A549 (cell line): ENCODE results near the gene ZNF750.

Experiments used
- CHD4 ChIP-seq: fragments of 200-600 bp; sonication (generic); IDR thresholded peaks from 2 replicates; pipeline ENCODE4 v1.6.1; 2016; ENCODE audit warnings: antibody characterized with exemption, mild to moderate bottlenecking, borderline replicate concordance
- CTCF ChIP-seq: fragments of >200 bp; sonication (Bioruptor Twin); formaldehyde crosslinking; IDR thresholded peaks from 3 replicates; pipeline ENCODE4 v1.5.1; 2016
- EP300 ChIP-seq, 2 experiments: fragments of >200 bp; sonication (Bioruptor Twin); formaldehyde crosslinking; IDR thresholded peaks; 2 replicates in 1 of 2; 3 replicates in 1 of 2; pipeline ENCODE4 v1.6.1; 2016 to 2017
- JUNB ChIP-seq: fragments of >200 bp; sonication (Bioruptor Twin); formaldehyde crosslinking; IDR thresholded peaks from 2 replicates; pipeline ENCODE4 v1.6.1; 2016
- MYC ChIP-seq: IDR thresholded peaks from 2 replicates; pipeline ENCODE4 v1.6.1; 2012; ENCODE audit warnings: mild to moderate bottlenecking, inconsistent platforms, low read length, improper control_type of control experiment, borderline replicate concordance
- POLR2A ChIP-seq: IDR thresholded peaks from 2 replicates; pipeline ENCODE4 v1.6.1; 2012; ENCODE audit warnings: mild to moderate bottlenecking, low read length
- RAD21 ChIP-seq, 2 experiments: fragments of >200 bp in 1 of 2; sonication (Bioruptor Twin) in 1 of 2; formaldehyde crosslinking in 1 of 2; IDR thresholded peaks in 1 of 2; conservative IDR thresholded peaks in 1 of 2; 2 replicates in 1 of 2; 3 replicates in 1 of 2; pipeline ENCODE4 v1.6.1; 2012 to 2018; ENCODE audit warnings: inconsistent platforms in 1 of 2
- SREBF2 ChIP-seq: fragments of 450-650 bp; IDR thresholded peaks from 2 replicates; pipeline ENCODE4 v1.6.1; 2014; ENCODE audit warnings: mild to moderate bottlenecking, moderate library complexity
- TP53 ChIP-seq: fragments of 250-450 bp; sonication (Bioruptor Pico); IDR thresholded peaks from 2 replicates; pipeline ENCODE4 v1.5.0; 2021; ENCODE audit warnings: mild to moderate bottlenecking, moderate library complexity
- TF ChIP-seq, protein P1 (sequence below): IDR thresholded peaks from 2 replicates; pipeline ENCODE4 v1.6.1; 2012
- TF ChIP-seq, protein P2 (sequence below): fragments of 250-450 bp; sonication (Bioruptor Pico); IDR thresholded peaks from 2 replicates; pipeline ENCODE4 v1.5.0; 2021; ENCODE audit warnings: mild to moderate bottlenecking, moderate library complexity, borderline replicate concordance

- no peak for TF ChIP-seq TP53 (CRISPR knock-in tag)
- TF ChIP-seq CTCF = no peak
- no peak for TF ChIP-seq POLR2A
- no peak for TF ChIP-seq CHD4
- TF ChIP-seq SREBF2 = no peak
- TF ChIP-seq, protein P1, sequence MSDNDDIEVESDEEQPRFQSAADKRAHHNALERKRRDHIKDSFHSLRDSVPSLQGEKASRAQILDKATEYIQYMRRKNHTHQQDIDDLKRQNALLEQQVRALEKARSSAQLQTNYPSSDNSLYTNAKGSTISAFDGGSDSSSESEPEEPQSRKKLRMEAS = no peak
- TF ChIP-seq, protein P2, sequence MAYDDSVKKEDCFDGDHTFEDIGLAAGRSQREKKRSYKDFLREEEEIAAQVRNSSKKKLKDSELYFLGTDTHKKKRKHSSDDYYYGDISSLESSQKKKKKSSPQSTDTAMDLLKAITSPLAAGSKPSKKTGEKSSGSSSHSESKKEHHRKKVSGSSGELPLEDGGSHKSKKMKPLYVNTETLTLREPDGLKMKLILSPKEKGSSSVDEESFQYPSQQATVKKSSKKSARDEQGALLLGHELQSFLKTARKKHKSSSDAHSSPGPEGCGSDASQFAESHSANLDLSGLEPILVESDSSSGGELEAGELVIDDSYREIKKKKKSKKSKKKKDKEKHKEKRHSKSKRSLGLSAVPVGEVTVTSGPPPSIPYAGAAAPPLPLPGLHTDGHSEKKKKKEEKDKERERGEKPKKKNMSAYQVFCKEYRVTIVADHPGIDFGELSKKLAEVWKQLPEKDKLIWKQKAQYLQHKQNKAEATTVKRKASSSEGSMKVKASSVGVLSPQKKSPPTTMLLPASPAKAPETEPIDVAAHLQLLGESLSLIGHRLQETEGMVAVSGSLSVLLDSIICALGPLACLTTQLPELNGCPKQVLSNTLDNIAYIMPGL = no peak
- no peak for TF ChIP-seq JUNB
- no peak for TF ChIP-seq EP300 (IDR thresholded peaks at IDR 0.05)
- TF ChIP-seq MYC = no peak
- TF ChIP-seq RAD21 (conservative IDR thresholded peaks at IDR 0.05 in 1 of 2, IDR thresholded peaks at IDR 0.05 in 1 of 2) = no peak
These were observed 8.3 kb upstream of the ZNF750 start for GRCh38 chr17:82848022-82848592.
